Smooth muscle cell (in vitro differentiated cells): ENCODE data around the gene AFG3L2. TPM values are rescaled to one million over a fixed set of nuclear protein-coding genes. Genes with fewer than 3 reads are reported as not detected.

Experiments
- DNase-seq: peaks from one replicate; lab custom pipeline; 2025; ENCODE audit not compliant: unreplicated experiment; lab: John Stamatoyannopoulos, UW
- H2AFZ ChIP-seq: fragments of 200-600 bp; sonication (generic); 2 replicates; pipeline ENCODE4 v1.6.0; 2016; ENCODE audit warnings: antibody characterized with exemption, low read depth, mild to moderate bottlenecking
- H3F3A ChIP-seq: fragments of 200-600 bp; sonication (generic); 2 replicates; pipeline ENCODE4 v1.6.0; 2017; ENCODE audit warnings: antibody characterized with exemption, low read depth
- H3K27ac ChIP-seq: fragments of 200-600 bp; sonication (generic); 2 replicates; pipeline ENCODE4 v1.5.1; 2016; ENCODE audit warnings: low read depth, mild to moderate bottlenecking
- H3K27me3 ChIP-seq: fragments of 200-600 bp; sonication (generic); 2 replicates; pipeline ENCODE4 v1.6.1; 2016; ENCODE audit warnings: low read depth, mild to moderate bottlenecking
- H3K36me3 ChIP-seq: fragments of 200-600 bp; sonication (generic); 2 replicates; pipeline ENCODE4 v1.5.1; 2016; ENCODE audit warnings: low read depth
- H3K4me1 ChIP-seq: fragments of 200-600 bp; sonication (generic); 2 replicates; pipeline ENCODE4 v1.5.1; 2016; ENCODE audit warnings: low read depth
- H3K4me2 ChIP-seq: fragments of 200-600 bp; sonication (generic); 2 replicates; pipeline ENCODE4 v1.6.0; 2016; ENCODE audit warnings: mild to moderate bottlenecking
- H3K4me3 ChIP-seq: fragments of 200-600 bp; sonication (generic); 2 replicates; pipeline ENCODE4 v1.5.1; 2016; ENCODE audit warnings: mild to moderate bottlenecking
- H3K79me2 ChIP-seq: fragments of 200-600 bp; sonication (generic); 2 replicates; pipeline ENCODE4 v1.6.0; 2016; ENCODE audit warnings: low read depth, mild to moderate bottlenecking
- H3K9ac ChIP-seq: fragments of 200-600 bp; sonication (generic); 2 replicates; pipeline ENCODE4 v1.6.0; 2016; ENCODE audit warnings: low read depth
- H3K9me3 ChIP-seq: fragments of 200-600 bp; sonication (generic); replicated peaks from 2 replicates; pipeline ENCODE4 v1.5.1; 2016; ENCODE audit warnings: low read depth
- H4K20me1 ChIP-seq: fragments of 200-600 bp; sonication (generic); 2 replicates; pipeline ENCODE4 v1.6.0; 2016; ENCODE audit warnings: low read depth
- CTCF ChIP-seq: fragments of 200-600 bp; sonication (generic); IDR thresholded peaks from 2 replicates; pipeline ENCODE4 v1.5.1; 2017; ENCODE audit warnings: borderline replicate concordance, mild to moderate bottlenecking, antibody characterized with exemption; ENCODE audit not compliant: insufficient read depth, poor library complexity, severe bottlenecking
- WGBS: methylation state at CpG from one replicate; pipeline ENCODE4 v1.1.7; 2016; ENCODE audit warnings: low lambda C conversion rate; 5-methylcytosine and 5-hydroxymethylcytosine counted together
- polyA plus RNA-seq: library from polyadenylated mRNA; unstranded; fragments of >200 nt; fragmentation: Nextera tagmentation; extraction: Ambion mirVana; gene quantifications from 2 replicates; pipeline ENCODE4 v1.2.1, GENCODE V29; 2016
- total RNA-seq: library from RNA; depleted of rRNA; stranded (reverse); fragments of >200 nt; gene quantifications from 2 replicates; pipeline ENCODE4 v1.2.3, GENCODE V29; 2014

AFG3L2 gene
- total and polyA plus RNA-seq, 2 experiments from 2014 or later: 21.6 to 24.3 TPM

GRCh38 chr18:12288403-12288755 lies 88.6 kb downstream of the AFG3L2 start:
- DNase-seq: no peak
- Histone ChIP-seq H3K9ac (peak overlapping the region; percentile 51), H3K36me3 (no peaks in the 10 kb centered on the region), H3K9me3 (no peaks in the 10 kb centered on the region), H3K79me2 (no peaks in the 10 kb centered on the region), H4K20me1 (no peaks in the 10 kb centered on the region), H3K4me2 (peak overlapping the region; percentile 87), H3K4me3 (peak overlapping the region; percentile 55), H3K27ac (peak overlapping the region; percentile 80), H2AFZ (no peak overlapping the region), H3K27me3 (no peaks in the 10 kb centered on the region), H3K4me1 (peaks cover 10% of the 10 kb centered on the region), H3F3A (peaks cover 13% of the 10 kb centered on the region)
- WGBS: 6% methylated on average over 10 of the region's 10 CpGs
- TF ChIP-seq CTCF: no peak

GRCh38 chr18:12287684-12288402 lies 89.2 kb downstream of the AFG3L2 start:
- Histone ChIP-seq H3K9ac (peak overlapping the region; percentile 77), H3K4me2 (peak overlapping the region; percentile 87), H3F3A (peaks cover 13% of the 10 kb centered on the region), H4K20me1 (no peaks in the 10 kb centered on the region), H3K4me1 (peaks cover 10% of the 10 kb centered on the region), H3K4me3 (peak overlapping the region; percentile 55), H3K27ac (peak overlapping the region; percentile 80), H3K27me3 (no peaks in the 10 kb centered on the region), H3K36me3 (no peaks in the 10 kb centered on the region), H2AFZ (peak overlapping the region; percentile 39), H3K79me2 (no peaks in the 10 kb centered on the region), H3K9me3 (no peaks in the 10 kb centered on the region)
- WGBS: 2% methylated on average over 41 of the region's 41 CpGs
- no peak for TF ChIP-seq CTCF
- no peak for DNase-seq

GRCh38 chr18:12287131-12287681 lies 89.8 kb downstream of the AFG3L2 start:
- no peaks in the 10 kb centered on the region for H3K79me2 ChIP-seq
- peak overlapping the region; percentile 80 for H3K27ac ChIP-seq
- H3K4me2 ChIP-seq: peak overlapping the region; percentile 87
- WGBS: 24% methylated on average over 35 of the region's 37 CpGs
- no peaks in the 10 kb centered on the region for H3K27me3 ChIP-seq
- H3K36me3 ChIP-seq: no peaks in the 10 kb centered on the region
- TF ChIP-seq CTCF: no peak
- DNase-seq: no peak
- no peaks in the 10 kb centered on the region for H4K20me1 ChIP-seq
- peak overlapping the region; percentile 55 for H3K4me3 ChIP-seq
- H2AFZ ChIP-seq: peak overlapping the region; percentile 39
- H3K9ac ChIP-seq: peak overlapping the region; percentile 77
- peaks cover 11% of the 10 kb centered on the region for H3K4me1 ChIP-seq
- no peaks in the 10 kb centered on the region for H3K9me3 ChIP-seq
- peaks cover 13% of the 10 kb centered on the region for H3F3A ChIP-seq
